ENCODE results near the gene CDK14. TPM values are rescaled to one million over a fixed set of nuclear protein-coding genes. Genes with fewer than 3 reads are reported as not detected.
"Not testable (repeated sequence)": the region's sequence is repeated elsewhere in the genome, so short reads cannot be mapped to it uniquely, and the experiment has no call there.

CDK14 gene
- total RNA-seq, 1 donor, result 39.1 TPM

- TF ChIP-seq CTCF (IDR thresholded peaks at IDR 0.05; ENCODE audit: extremely low read depth, low read depth, low read length), result no peak
- Histone ChIP-seq H2AFZ (ENCODE audit: low read length) (no peak overlapping the region), H3K9me3 (ENCODE audit: low read depth, low read length) (no peaks in the 10 kb centered on the region), H3K27ac (ENCODE audit: low read depth, low read length) (peak overlapping the region; percentile 56), H3K36me3 (ENCODE audit: insufficient read depth, low read length) (no peaks in the 10 kb centered on the region), H4K20me1 (ENCODE audit: insufficient read depth, low read length) (peaks cover 2% of the 10 kb centered on the region), H3K4me1 (ENCODE audit: insufficient read depth, low read length) (peaks cover 11% of the 10 kb centered on the region), H3K79me2 (ENCODE audit: insufficient read depth, low read length) (peaks cover 10% of the 10 kb centered on the region), H3K4me2 (ENCODE audit: insufficient read depth, low read length) (peak overlapping the region; percentile 35), H3K27me3 (ENCODE audit: insufficient read depth, low read length) (no peaks in the 10 kb centered on the region), H3K4me3 (ENCODE audit: insufficient read depth, low read length) (no peak overlapping the region)
- peak; percentile 36 for DNase-seq (ENCODE audit: insufficient read length, low spot score, missing footprints)
These were observed 191.9 kb downstream of the CDK14 start for GRCh38 chr7:90788052-90788451.

GRCh38 chr7:90789736-90790306 is 193.7 kb downstream of the CDK14 start:
- no peak for TF ChIP-seq CTCF (IDR thresholded peaks at IDR 0.05; ENCODE audit: extremely low read depth, low read depth, low read length)
- DNase-seq (ENCODE audit: insufficient read length, low spot score, missing footprints), result no peak
- H3K79me2 ChIP-seq (ENCODE audit: insufficient read depth, low read length), result peaks cover 7% of the 10 kb centered on the region

GRCh38 chr7:90791596-90791995 is 195.5 kb downstream of the CDK14 start:
- DNase-seq (ENCODE audit: insufficient read length, low spot score, missing footprints), result no peak
- peaks cover 11% of the 10 kb centered on the region for H3K4me1 ChIP-seq (ENCODE audit: insufficient read depth, low read length)
- no peak overlapping the region for H2AFZ ChIP-seq (ENCODE audit: low read length)
- no peaks in the 10 kb centered on the region for H3K27me3 ChIP-seq (ENCODE audit: insufficient read depth, low read length)
- TF ChIP-seq CTCF (IDR thresholded peaks at IDR 0.05; ENCODE audit: extremely low read depth, low read depth, low read length), result no peak
- peaks cover 7% of the 10 kb centered on the region for H3K79me2 ChIP-seq (ENCODE audit: insufficient read depth, low read length)
- no peak overlapping the region for H3K4me3 ChIP-seq (ENCODE audit: insufficient read depth, low read length)
- no peaks in the 10 kb centered on the region for H3K36me3 ChIP-seq (ENCODE audit: insufficient read depth, low read length)
- no peak overlapping the region for H3K4me2 ChIP-seq (ENCODE audit: insufficient read depth, low read length)
- no peaks in the 10 kb centered on the region for H3K9me3 ChIP-seq (ENCODE audit: low read depth, low read length)
- H4K20me1 ChIP-seq (ENCODE audit: insufficient read depth, low read length), result peaks cover 2% of the 10 kb centered on the region
- no peak overlapping the region for H3K27ac ChIP-seq (ENCODE audit: low read depth, low read length)

More at GRCh38 chr7:90789736-90790306, 193.7 kb downstream of the CDK14 start:
- Histone ChIP-seq H2AFZ (ENCODE audit: low read length) (no peak overlapping the region), H3K9me3 (ENCODE audit: low read depth, low read length) (no peaks in the 10 kb centered on the region), H3K27me3 (ENCODE audit: insufficient read depth, low read length) (no peaks in the 10 kb centered on the region), H3K4me3 (ENCODE audit: insufficient read depth, low read length) (no peak overlapping the region), H4K20me1 (ENCODE audit: insufficient read depth, low read length) (peaks cover 2% of the 10 kb centered on the region), H3K4me1 (ENCODE audit: insufficient read depth, low read length) (peaks cover 11% of the 10 kb centered on the region), H3K36me3 (ENCODE audit: insufficient read depth, low read length) (no peaks in the 10 kb centered on the region), H3K27ac (ENCODE audit: low read depth, low read length) (no peak overlapping the region), H3K4me2 (ENCODE audit: insufficient read depth, low read length) (no peak overlapping the region)

- Histone ChIP-seq H3K79me2 (ENCODE audit: insufficient read depth, low read length) (peaks cover 7% of the 10 kb centered on the region), H3K36me3 (ENCODE audit: insufficient read depth, low read length) (no peaks in the 10 kb centered on the region), H3K9me3 (ENCODE audit: low read depth, low read length) (no peaks in the 10 kb centered on the region), H3K4me2 (ENCODE audit: insufficient read depth, low read length) (no peak overlapping the region), H3K4me1 (ENCODE audit: insufficient read depth, low read length) (peaks cover 11% of the 10 kb centered on the region), H3K27me3 (ENCODE audit: insufficient read depth, low read length) (no peaks in the 10 kb centered on the region), H2AFZ (ENCODE audit: low read length) (no peak overlapping the region), H3K27ac (ENCODE audit: low read depth, low read length) (no peak overlapping the region), H4K20me1 (ENCODE audit: insufficient read depth, low read length) (peaks cover 2% of the 10 kb centered on the region), H3K4me3 (ENCODE audit: insufficient read depth, low read length) (no peak overlapping the region)
- TF ChIP-seq CTCF (IDR thresholded peaks at IDR 0.05; ENCODE audit: extremely low read depth, low read depth, low read length), result no peak
- no peak for DNase-seq (ENCODE audit: insufficient read length, low spot score, missing footprints)
These were observed 196.2 kb downstream of the CDK14 start for GRCh38 chr7:90792301-90792700.

GRCh38 chr7:90794234-90794633 is 198.1 kb downstream of the CDK14 start:
- H3K9me3 ChIP-seq (ENCODE audit: low read depth, low read length); H3K79me2 ChIP-seq (ENCODE audit: insufficient read depth, low read length); H3K4me2 ChIP-seq (ENCODE audit: insufficient read depth, low read length); H3K27ac ChIP-seq (ENCODE audit: low read depth, low read length); H4K20me1 ChIP-seq (ENCODE audit: insufficient read depth, low read length); H2AFZ ChIP-seq (ENCODE audit: low read length); DNase-seq (ENCODE audit: insufficient read length, low spot score, missing footprints); H3K4me3 ChIP-seq (ENCODE audit: insufficient read depth, low read length); H3K27me3 ChIP-seq (ENCODE audit: insufficient read depth, low read length); H3K4me1 ChIP-seq (ENCODE audit: insufficient read depth, low read length); H3K36me3 ChIP-seq (ENCODE audit: insufficient read depth, low read length): not testable (repeated sequence)
